ENCODE results near the gene HIP1R. TPM values are rescaled to one million over a fixed set of nuclear protein-coding genes. Genes with fewer than 3 reads are reported as not detected.
"Not testable (repeated sequence)": the region's sequence is repeated elsewhere in the genome, so short reads cannot be mapped to it uniquely, and the experiment has no call there.

HIP1R gene
- total RNA-seq, 1 donor from 2014 or later, result 117 TPM

DNA sequence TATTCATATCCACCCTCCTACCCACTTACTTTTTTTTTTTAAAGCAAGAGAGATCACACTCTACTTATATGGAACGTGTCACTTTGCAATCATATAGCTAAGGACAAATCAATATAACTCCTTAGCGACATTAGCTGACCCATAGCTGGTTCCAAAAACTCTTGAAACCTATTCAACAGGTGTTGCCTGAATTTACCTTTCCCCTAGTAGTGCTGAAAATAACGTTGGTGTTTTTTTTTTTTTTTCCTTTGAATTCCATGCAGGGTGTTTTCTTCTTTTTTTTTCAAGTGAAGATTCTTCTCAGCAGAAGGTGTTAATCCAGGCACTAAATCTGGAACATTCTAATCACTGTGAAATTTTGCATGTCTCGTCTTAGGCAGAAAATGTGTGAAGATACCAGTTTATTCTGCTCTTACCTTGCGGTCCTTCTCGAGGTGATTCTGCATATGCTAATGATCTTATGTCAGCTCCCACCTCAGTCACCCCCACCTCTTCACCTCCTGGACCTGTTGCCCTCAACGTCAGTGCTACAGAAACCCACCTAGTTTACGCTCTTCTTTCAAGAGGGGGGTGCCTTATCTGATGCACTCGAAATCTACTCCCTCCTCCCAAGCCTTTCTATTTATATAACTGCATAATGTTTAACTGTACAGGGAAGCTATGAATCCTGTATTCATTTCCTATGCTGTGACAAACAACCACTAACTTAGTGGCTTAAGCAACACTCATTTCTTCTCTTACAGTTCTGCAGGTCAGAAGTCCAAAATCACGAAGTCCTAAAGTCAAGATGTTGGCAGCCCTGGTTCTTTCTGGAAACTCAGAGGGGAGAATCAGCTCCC, 67.8 kb downstream of the HIP1R start:
- no peak for DNase-seq (ENCODE audit: low spot score)
- TF ChIP-seq CTCF (IDR thresholded peaks at IDR 0.05; ENCODE audit: unreplicated experiment), result no peak
- no peaks in the 10 kb centered on the region for H3K36me3 Mint-ChIP-seq (ENCODE audit: low read depth, unreplicated experiment)

DNA sequence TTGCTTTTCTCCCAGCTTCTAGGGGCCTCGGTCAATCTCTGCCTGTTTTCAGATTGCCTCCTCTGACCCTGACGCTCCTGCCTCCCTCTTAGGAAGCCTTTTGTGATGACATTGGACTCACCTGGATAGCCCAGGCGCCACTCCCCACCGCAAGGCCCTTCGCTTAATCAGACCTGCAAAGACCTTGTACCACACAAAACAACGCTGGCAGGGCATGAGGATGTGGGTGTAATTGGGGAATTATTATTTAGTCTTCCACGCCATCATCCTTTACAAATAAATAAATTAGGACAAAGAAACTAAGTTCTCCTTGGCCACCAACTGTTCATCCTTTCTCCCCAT, 68.4 kb downstream of the HIP1R start:
- no peaks in the 10 kb centered on the region for H3K36me3 Mint-ChIP-seq (ENCODE audit: low read depth, unreplicated experiment)
- no peak for TF ChIP-seq CTCF (IDR thresholded peaks at IDR 0.05; ENCODE audit: unreplicated experiment)
- no peak for DNase-seq (ENCODE audit: low spot score)
- peaks cover 4% of the 10 kb centered on the region for H3K4me1 Mint-ChIP-seq (ENCODE audit: unreplicated experiment)
- no peak overlapping the region for H3K4me3 Mint-ChIP-seq (ENCODE audit: unreplicated experiment)
- H3K9me3 Mint-ChIP-seq (ENCODE audit: unreplicated experiment), result no peaks in the 10 kb centered on the region
- peaks cover 3% of the 10 kb centered on the region for H3K27me3 Mint-ChIP-seq (ENCODE audit: unreplicated experiment)
- no peak overlapping the region for H3K27ac Mint-ChIP-seq (ENCODE audit: unreplicated experiment)

More for the DNA sequence above, 67.8 kb downstream of the HIP1R start:
- Mint-ChIP-seq H3K4me3 (ENCODE audit: unreplicated experiment) (no peak overlapping the region), H3K27ac (ENCODE audit: unreplicated experiment) (no peak overlapping the region), H3K27me3 (ENCODE audit: unreplicated experiment) (peaks cover 3% of the 10 kb centered on the region), H3K4me1 (ENCODE audit: unreplicated experiment) (peaks cover 10% of the 10 kb centered on the region), H3K9me3 (ENCODE audit: unreplicated experiment) (no peaks in the 10 kb centered on the region)

- not testable (repeated sequence) for H3K4me3 Mint-ChIP-seq (ENCODE audit: unreplicated experiment); H3K27me3 Mint-ChIP-seq (ENCODE audit: unreplicated experiment); H3K27ac Mint-ChIP-seq (ENCODE audit: unreplicated experiment); H3K36me3 Mint-ChIP-seq (ENCODE audit: low read depth, unreplicated experiment); H3K9me3 Mint-ChIP-seq (ENCODE audit: unreplicated experiment); DNase-seq (ENCODE audit: low spot score); H3K4me1 Mint-ChIP-seq (ENCODE audit: unreplicated experiment)
Measured at GRCh38 chr12:122905258-122905657, 70.0 kb downstream of the HIP1R start.

DNA sequence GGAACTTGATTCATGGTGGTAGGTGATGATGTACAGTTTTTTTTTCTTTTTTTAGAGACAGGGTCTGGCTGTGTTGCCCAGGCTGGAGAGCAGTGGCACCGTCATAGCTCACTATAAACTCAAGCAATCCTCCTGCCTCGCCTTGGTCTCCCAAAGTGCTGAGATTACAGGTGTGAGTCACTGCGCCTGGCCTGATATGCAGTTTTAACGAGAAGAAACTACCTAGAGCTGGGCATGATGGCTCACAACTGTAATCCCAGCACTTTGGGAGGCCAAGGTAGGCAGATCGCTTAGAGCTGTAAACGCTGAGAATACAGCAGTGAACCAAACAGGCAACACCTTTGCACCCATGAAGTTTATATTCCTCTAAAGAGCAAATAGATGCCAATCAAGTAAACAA, 73.7 kb downstream of the HIP1R start:
- Mint-ChIP-seq H3K27ac (ENCODE audit: unreplicated experiment) (no peak overlapping the region), H3K9me3 (ENCODE audit: unreplicated experiment) (no peaks in the 10 kb centered on the region), H3K4me3 (ENCODE audit: unreplicated experiment) (no peak overlapping the region), H3K4me1 (ENCODE audit: unreplicated experiment) (peaks cover 2% of the 10 kb centered on the region), H3K36me3 (ENCODE audit: low read depth, unreplicated experiment) (no peaks in the 10 kb centered on the region), H3K27me3 (ENCODE audit: unreplicated experiment) (no peaks in the 10 kb centered on the region)
- no peak for DNase-seq (ENCODE audit: low spot score)
- no peak for TF ChIP-seq CTCF (IDR thresholded peaks at IDR 0.05; ENCODE audit: unreplicated experiment)

- Mint-ChIP-seq H3K4me3 (ENCODE audit: unreplicated experiment) (no peak overlapping the region), H3K4me1 (ENCODE audit: unreplicated experiment) (peaks cover 2% of the 10 kb centered on the region), H3K27ac (ENCODE audit: unreplicated experiment) (no peak overlapping the region), H3K9me3 (ENCODE audit: unreplicated experiment) (no peaks in the 10 kb centered on the region), H3K27me3 (ENCODE audit: unreplicated experiment) (no peaks in the 10 kb centered on the region), H3K36me3 (ENCODE audit: low read depth, unreplicated experiment) (no peaks in the 10 kb centered on the region)
- DNase-seq (ENCODE audit: low spot score), result no peak
- TF ChIP-seq CTCF (IDR thresholded peaks at IDR 0.05; ENCODE audit: unreplicated experiment), result no peak
Measured at GRCh38 chr12:122909442-122910288, 74.4 kb downstream of the HIP1R start.

Other genes with a start within 250 kb of the HIP1R start
- not detected for gene HCAR2, start 132.1 kb upstream of the HIP1R start, total RNA-seq (ENCODE audit: unreplicated experiment)
- not detected for gene HCAR3, start 118.6 kb upstream of the HIP1R start, total RNA-seq (ENCODE audit: unreplicated experiment)
- 0.13 TPM for gene HCAR1, start 104.6 kb upstream of the HIP1R start, total RNA-seq (ENCODE audit: unreplicated experiment)
- gene DENR, start 82.6 kb upstream of the HIP1R start, total RNA-seq (ENCODE audit: unreplicated experiment), result 79.7 TPM
- 0.87 TPM for gene CCDC62, start 60.9 kb upstream of the HIP1R start, total RNA-seq (ENCODE audit: unreplicated experiment)
- 13.8 TPM for gene VPS37B, start 60.7 kb downstream of the HIP1R start, total RNA-seq (ENCODE audit: unreplicated experiment)
- gene ABCB9, start 131.0 kb downstream of the HIP1R start, total RNA-seq (ENCODE audit: unreplicated experiment), result 10.9 TPM
- gene OGFOD2, start 139.8 kb downstream of the HIP1R start, total RNA-seq (ENCODE audit: unreplicated experiment), result 10.4 TPM
- 151 TPM for gene ARL6IP4, start 145.2 kb downstream of the HIP1R start, total RNA-seq (ENCODE audit: unreplicated experiment)